ENCODE measurements around the gene ATP10A.

Gene ATP10A

DNA sequence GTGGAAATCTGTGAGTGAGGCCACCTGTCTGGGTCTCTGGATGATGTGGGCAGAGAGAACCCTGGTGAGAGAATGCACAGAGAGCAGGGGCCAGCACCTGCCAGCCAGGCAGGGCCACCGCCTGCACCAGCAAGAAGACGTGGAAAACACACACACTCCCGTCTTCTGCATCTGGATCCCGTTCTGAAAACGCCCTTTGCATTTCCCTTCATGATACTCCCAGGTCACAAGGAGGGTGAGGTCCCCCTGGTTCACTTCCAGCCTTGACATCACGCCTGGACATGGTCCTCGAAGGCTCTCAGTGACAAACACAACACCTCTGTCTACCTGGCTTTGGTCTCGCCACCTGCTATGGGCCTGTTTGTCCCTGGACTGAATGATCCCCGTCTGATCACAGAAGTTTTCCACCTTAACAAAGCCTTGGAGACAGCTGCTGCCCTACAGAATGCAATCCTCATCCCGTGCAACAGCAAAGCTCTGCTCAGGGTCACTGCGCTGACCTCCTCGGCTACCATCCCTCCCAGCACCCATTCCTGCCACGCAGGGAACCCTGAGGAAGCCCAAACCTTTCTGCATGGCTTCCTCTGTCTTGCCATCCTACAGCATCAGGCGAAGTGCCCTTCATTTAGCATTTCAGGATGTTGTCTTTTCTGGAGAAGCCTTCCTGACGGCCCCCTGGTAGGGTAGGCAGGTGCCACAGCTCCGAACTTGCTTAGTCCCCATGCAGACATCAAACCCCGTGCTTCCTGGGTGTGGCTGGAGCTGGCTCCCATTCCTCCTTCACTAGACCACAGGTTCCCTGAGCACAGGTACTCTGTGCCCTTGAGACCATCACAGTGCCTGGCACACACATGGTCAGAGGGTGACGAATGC, 122.5 kb downstream of the ATP10A start:
- Histone ChIP-seq H3K27me3 (replicated peaks; ENCODE audit: control insufficient read depth, insufficient read depth, low read length) (no peaks in the 10 kb centered on the region), H3K4me3 (ENCODE audit: low read length) (no peak overlapping the region), H3K9me3 (ENCODE audit: control insufficient read depth, low read length) (no peaks in the 10 kb centered on the region), H3K4me1 (ENCODE audit: control insufficient read depth, insufficient read depth, low read length) (peaks cover 37% of the 10 kb centered on the region), H3K9ac (ENCODE audit: low read length) (no peak overlapping the region), H3K36me3 (ENCODE audit: control insufficient read depth, insufficient read depth, low read length, severe bottlenecking) (peaks cover under 1% of the 10 kb centered on the region)
- DNase-seq (ENCODE audit: low read depth): no peak

GRCh38 chr15:25739687-25740121, 123.4 kb downstream of the ATP10A start:
- no peak overlapping the region for H3K4me3 ChIP-seq (ENCODE audit: low read length)
- peak; percentile 67 for DNase-seq (ENCODE audit: low read depth)
- peaks cover 5% of the 10 kb centered on the region for H3K36me3 ChIP-seq (ENCODE audit: control insufficient read depth, insufficient read depth, low read length, severe bottlenecking)
- peaks cover 37% of the 10 kb centered on the region for H3K4me1 ChIP-seq (ENCODE audit: control insufficient read depth, insufficient read depth, low read length)
- H3K9me3 ChIP-seq (ENCODE audit: control insufficient read depth, low read length): no peaks in the 10 kb centered on the region
- no peak overlapping the region for H3K9ac ChIP-seq (ENCODE audit: low read length)
- H3K27me3 ChIP-seq (replicated peaks; ENCODE audit: control insufficient read depth, insufficient read depth, low read length): no peaks in the 10 kb centered on the region

DNA sequence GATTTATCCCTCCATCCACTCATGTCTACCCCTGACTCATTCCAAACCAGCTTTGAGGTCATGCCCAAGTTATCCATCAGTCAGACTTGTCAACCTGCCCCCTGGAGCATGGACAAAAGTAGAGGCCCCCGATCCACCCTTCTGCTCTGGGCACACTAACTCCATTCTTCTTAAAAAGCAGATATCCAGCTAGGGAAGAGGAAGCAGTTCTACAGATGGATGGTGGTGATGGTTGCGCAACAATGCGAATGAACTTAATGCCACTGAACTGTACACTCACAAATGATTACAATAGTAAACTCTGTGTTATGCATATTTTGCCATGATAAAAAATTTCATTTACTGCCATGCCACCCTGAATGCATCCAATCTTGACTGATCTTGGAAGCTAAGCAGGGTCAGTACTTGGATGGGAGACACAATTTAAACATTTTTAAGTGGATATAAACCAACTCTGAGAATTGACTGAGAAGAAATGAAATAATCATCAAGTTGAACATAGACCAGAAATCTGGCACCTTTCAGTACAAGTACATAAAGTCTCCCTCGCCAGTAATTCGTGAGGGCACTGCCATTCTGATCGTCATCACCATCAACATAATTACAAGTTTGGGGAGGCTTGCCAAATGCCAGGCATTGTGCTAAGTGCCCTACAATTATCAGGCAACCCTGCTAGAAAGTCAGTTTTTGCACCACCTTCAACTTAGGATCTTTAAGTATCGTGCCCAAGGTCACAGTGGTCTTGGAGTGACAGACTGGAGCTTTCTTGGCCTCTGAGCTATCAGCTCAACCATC, 124.8 kb downstream of the ATP10A start:
- H3K9me3 ChIP-seq (ENCODE audit: control insufficient read depth, low read length): no peaks in the 10 kb centered on the region
- peaks cover 36% of the 10 kb centered on the region for H3K4me1 ChIP-seq (ENCODE audit: control insufficient read depth, insufficient read depth, low read length)
- no peak overlapping the region for H3K4me3 ChIP-seq (ENCODE audit: low read length)
- H3K27me3 ChIP-seq (replicated peaks; ENCODE audit: control insufficient read depth, insufficient read depth, low read length): no peaks in the 10 kb centered on the region
- DNase-seq (ENCODE audit: low read depth): peak; percentile 56
- H3K9ac ChIP-seq (ENCODE audit: low read length): no peak overlapping the region
- H3K36me3 ChIP-seq (ENCODE audit: control insufficient read depth, insufficient read depth, low read length, severe bottlenecking): peaks cover 5% of the 10 kb centered on the region

DNA sequence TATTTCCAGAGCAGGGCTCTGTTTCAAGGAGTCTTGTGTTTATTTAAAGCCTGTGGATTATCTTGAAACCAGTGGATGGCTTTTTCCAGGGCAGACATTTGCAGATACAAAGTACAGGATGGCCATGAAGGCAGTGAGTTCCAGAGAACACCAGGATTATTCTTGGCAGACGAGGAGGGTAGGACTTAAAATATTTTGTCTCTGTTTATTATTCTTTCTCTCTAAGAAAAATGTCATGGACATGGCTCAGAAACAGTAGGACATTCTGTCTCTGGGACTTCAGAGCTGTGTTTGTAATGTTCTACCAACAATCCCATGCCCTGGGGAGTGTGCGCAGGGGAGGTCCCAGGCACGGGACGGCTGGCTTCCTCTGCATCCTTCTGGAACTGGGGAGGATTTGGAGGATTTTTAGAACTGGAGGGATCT, 125.9 kb downstream of the ATP10A start:
- Histone ChIP-seq H3K9ac (ENCODE audit: low read length) (peak overlapping the region; percentile 23), H3K36me3 (ENCODE audit: control insufficient read depth, insufficient read depth, low read length, severe bottlenecking) (peaks cover 5% of the 10 kb centered on the region), H3K4me1 (ENCODE audit: control insufficient read depth, insufficient read depth, low read length) (peaks cover 27% of the 10 kb centered on the region), H3K4me3 (ENCODE audit: low read length) (no peak overlapping the region), H3K9me3 (ENCODE audit: control insufficient read depth, low read length) (no peaks in the 10 kb centered on the region), H3K27me3 (replicated peaks; ENCODE audit: control insufficient read depth, insufficient read depth, low read length) (no peaks in the 10 kb centered on the region)
- peak; percentile 81 for DNase-seq (ENCODE audit: low read depth)

DNA sequence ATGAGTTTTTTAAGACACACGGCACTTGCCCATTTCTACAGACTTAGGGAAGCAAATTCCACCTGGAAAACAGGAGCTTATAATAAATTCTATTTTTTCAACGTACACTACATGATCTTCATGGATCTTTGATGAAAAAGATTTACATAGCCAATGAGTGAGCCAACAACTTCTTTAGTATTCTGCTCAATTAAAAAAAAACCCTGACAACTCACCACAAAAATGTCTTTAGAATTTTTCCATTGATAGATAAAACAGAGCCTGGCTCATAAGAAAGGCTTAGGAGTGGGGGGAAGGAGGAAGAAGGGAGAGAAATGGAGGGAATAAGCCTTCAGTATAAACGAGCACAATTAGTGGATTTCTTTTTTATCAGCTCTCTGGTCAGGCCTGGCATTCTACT, 126.7 kb downstream of the ATP10A start:
- Histone ChIP-seq H3K27me3 (replicated peaks; ENCODE audit: control insufficient read depth, insufficient read depth, low read length) (no peaks in the 10 kb centered on the region), H3K4me3 (ENCODE audit: low read length) (no peak overlapping the region), H3K36me3 (ENCODE audit: control insufficient read depth, insufficient read depth, low read length, severe bottlenecking) (peaks cover 5% of the 10 kb centered on the region), H3K4me1 (ENCODE audit: control insufficient read depth, insufficient read depth, low read length) (peaks cover 34% of the 10 kb centered on the region), H3K9me3 (ENCODE audit: control insufficient read depth, low read length) (no peaks in the 10 kb centered on the region), H3K9ac (ENCODE audit: low read length) (peak overlapping the region; percentile 1)
- peak; percentile 54 for DNase-seq (ENCODE audit: low read depth)

DNA sequence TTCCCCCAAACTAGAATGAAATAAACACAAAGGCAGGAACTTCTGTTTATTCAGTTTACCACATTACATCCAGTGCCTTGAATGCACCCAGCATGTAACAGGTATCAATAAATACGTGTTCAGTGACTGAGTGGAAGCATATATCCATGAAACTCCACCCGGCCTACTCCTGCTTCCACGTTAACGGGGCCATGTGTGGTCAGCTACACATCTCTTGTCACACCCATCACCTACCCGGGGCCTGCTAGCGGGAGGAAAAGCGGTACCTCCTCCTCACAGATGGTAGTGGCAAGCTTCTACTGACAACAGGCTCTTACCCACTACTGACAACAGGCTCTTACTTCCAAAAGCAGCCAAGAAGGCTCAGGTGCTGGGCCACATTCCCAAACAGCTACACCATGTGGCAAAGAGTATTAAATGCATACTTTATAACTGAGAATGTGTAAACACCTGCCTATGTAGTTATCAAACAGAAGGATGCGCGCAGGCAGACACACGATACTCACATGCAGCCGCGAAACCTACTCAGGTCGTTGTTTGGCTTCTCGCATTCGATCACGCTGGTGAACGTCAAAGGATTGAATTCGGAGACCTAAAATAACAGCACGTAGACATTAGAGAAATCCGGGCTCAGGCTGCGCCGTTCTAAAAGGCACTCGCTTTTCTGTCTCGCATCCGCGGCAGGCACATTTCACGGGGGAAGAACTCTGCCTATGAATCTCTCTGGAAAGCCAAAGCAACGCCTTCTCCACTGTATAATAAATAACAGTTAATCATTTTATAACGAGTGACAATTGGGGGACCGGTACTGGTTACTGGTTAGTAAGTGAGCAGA, 127.4 kb downstream of the ATP10A start:
- Histone ChIP-seq H3K9ac (ENCODE audit: low read length) (no peak overlapping the region), H3K36me3 (ENCODE audit: control insufficient read depth, insufficient read depth, low read length, severe bottlenecking) (peaks cover 5% of the 10 kb centered on the region), H3K9me3 (ENCODE audit: control insufficient read depth, low read length) (no peaks in the 10 kb centered on the region), H3K27me3 (replicated peaks; ENCODE audit: control insufficient read depth, insufficient read depth, low read length) (no peaks in the 10 kb centered on the region), H3K4me1 (ENCODE audit: control insufficient read depth, insufficient read depth, low read length) (peaks cover 40% of the 10 kb centered on the region), H3K4me3 (ENCODE audit: low read length) (no peak overlapping the region)
- DNase-seq (ENCODE audit: low read depth): no peak

- no peak for DNase-seq (ENCODE audit: low read depth)
- Histone ChIP-seq H3K4me1 (ENCODE audit: control insufficient read depth, insufficient read depth, low read length) (peaks cover 40% of the 10 kb centered on the region), H3K4me3 (ENCODE audit: low read length) (no peak overlapping the region), H3K27me3 (replicated peaks; ENCODE audit: control insufficient read depth, insufficient read depth, low read length) (no peaks in the 10 kb centered on the region), H3K9me3 (ENCODE audit: control insufficient read depth, low read length) (no peaks in the 10 kb centered on the region), H3K36me3 (ENCODE audit: control insufficient read depth, insufficient read depth, low read length, severe bottlenecking) (peaks cover 5% of the 10 kb centered on the region), H3K9ac (ENCODE audit: low read length) (no peak overlapping the region)
Observed at GRCh38 chr15:25734680-25735355, 128.3 kb downstream of the ATP10A start.

DNA sequence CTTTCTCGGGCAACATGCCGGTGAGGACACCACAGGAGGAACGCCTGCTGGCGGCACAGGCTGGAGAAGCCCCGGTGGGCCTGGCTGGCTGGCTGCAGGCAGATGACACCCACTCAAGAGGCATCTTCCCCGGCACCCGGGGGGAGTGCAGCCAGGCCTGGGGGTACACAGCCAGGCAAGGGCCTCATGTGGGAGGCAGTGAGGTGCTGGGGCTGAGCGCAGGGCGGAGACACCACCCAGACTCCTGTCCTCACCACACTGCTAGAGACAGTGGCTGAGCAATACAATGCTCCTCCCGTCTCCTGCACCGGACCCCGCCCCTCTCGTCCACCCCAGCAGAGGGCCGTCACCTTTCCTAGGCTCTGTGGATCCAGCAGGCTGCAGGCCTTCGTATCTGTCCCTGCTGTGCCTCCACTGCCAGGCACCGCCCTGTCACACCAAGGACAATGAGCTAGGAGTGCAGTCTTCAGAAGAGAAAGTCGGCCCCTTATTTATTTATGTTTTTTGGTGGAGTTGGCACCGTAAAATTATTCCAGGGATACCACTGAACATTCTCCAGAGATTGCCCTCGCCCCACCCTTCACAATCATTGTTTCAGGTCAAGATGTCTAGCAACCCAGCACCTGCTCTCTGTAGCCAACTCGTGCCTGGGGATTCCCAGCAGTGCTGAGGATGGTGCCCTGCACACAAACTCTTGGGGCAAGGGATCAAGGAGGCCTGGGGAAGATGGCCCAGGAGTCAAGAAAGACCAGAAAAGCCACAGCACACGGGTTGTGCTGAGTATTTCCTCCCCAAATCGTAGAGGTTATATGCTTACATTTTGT, 129.1 kb downstream of the ATP10A start:
- Histone ChIP-seq H3K36me3 (ENCODE audit: control insufficient read depth, insufficient read depth, low read length, severe bottlenecking) (peaks cover 10% of the 10 kb centered on the region), H3K4me3 (ENCODE audit: low read length) (no peak overlapping the region), H3K9ac (ENCODE audit: low read length) (no peak overlapping the region)

GRCh38 chr15:25733036-25733855, 129.9 kb downstream of the ATP10A start:
- no peaks in the 10 kb centered on the region for H3K9me3 ChIP-seq (ENCODE audit: control insufficient read depth, low read length)
- no peak overlapping the region for H3K4me3 ChIP-seq (ENCODE audit: low read length)
- H3K27me3 ChIP-seq (replicated peaks; ENCODE audit: control insufficient read depth, insufficient read depth, low read length): no peaks in the 10 kb centered on the region
- no peak overlapping the region for H3K9ac ChIP-seq (ENCODE audit: low read length)
- peaks cover 10% of the 10 kb centered on the region for H3K36me3 ChIP-seq (ENCODE audit: control insufficient read depth, insufficient read depth, low read length, severe bottlenecking)
- DNase-seq (ENCODE audit: low read depth): no peak
- peaks cover 35% of the 10 kb centered on the region for H3K4me1 ChIP-seq (ENCODE audit: control insufficient read depth, insufficient read depth, low read length)

More for the DNA sequence above, 129.1 kb downstream of the ATP10A start:
- H3K4me1 ChIP-seq (ENCODE audit: control insufficient read depth, insufficient read depth, low read length): peaks cover 40% of the 10 kb centered on the region
- no peaks in the 10 kb centered on the region for H3K9me3 ChIP-seq (ENCODE audit: control insufficient read depth, low read length)
- DNase-seq (ENCODE audit: low read depth): no peak
- H3K27me3 ChIP-seq (replicated peaks; ENCODE audit: control insufficient read depth, insufficient read depth, low read length): no peaks in the 10 kb centered on the region

Data from adipocyte (in vitro differentiated cells).